Measurements from ENCODE around the gene TXN.

DNA sequence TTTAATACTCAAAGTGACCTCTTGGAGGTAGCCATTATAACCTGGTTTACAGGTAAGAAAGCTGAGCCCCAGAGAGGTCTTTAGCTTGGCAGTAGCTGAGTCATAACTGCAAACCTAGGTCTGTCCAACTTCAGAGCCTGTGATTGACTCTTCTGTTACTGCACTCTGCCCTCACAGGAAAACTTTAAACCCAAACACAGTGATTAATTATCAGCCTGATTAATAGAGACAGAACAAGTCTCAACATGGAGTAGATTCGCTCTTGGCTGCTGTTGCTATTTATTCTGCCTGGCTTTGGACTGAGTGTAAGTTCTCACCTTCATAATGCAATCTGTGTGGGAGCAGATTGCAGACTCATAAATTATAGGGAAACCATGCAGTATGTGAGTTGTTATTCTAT lies 27.4 kb upstream of the TXN start:
- TF ChIP-seq CTCF (conservative IDR thresholded peaks at IDR 0.05) (no peak), EZH2 (IDR thresholded peaks at IDR 0.05; ENCODE audit: low read depth) (no peak)

Measured in PC-9 (cell line).